CD4-positive, alpha-beta T cell treated with Interleukin-1 beta for 1 hour (primary cell): Measurements from ENCODE around the gene ELMO1.

Source experiments
- DNase-seq, 2 donors: peaks; one replicate each; pipeline ENCODE4 v3.0.0-alpha.2; 2020 to 2022

Gene ELMO1

GRCh38 chr7:37040330-37040729, 408.3 kb downstream of the ELMO1 start:
- DNase-seq: no peak

DNA sequence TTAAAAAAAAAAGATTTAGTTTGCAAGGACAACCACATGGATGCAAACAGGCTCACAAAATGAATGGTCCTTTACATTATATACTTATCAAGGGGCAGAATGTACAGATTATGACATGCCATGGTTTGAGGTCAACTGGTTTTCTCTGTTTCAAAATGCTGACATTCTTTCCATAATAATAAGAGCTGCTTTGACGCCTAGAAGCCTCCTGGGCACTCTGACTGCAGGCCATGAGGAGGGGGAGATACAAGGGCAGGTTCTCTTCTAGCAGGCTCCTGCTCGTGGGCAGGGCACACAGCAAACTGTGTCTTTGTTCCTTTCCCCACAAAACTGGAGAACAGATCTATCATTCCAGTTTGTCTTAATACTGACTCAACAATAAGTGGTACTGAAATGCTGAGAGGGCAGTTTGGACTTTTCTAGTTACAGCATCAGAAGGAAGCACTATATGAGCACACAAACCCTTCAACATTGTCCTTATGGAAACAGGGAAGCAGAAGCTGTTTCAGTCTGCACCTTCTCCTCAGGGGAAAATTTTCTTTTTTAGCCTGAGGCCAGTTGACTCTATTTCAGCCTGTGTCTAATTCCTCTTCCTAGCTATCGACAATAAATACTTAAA, 409.4 kb downstream of the ELMO1 start:
- no peak for DNase-seq

- no peak for DNase-seq
Measured at GRCh38 chr7:37038706-37039105, 410.0 kb downstream of the ELMO1 start.

DNA sequence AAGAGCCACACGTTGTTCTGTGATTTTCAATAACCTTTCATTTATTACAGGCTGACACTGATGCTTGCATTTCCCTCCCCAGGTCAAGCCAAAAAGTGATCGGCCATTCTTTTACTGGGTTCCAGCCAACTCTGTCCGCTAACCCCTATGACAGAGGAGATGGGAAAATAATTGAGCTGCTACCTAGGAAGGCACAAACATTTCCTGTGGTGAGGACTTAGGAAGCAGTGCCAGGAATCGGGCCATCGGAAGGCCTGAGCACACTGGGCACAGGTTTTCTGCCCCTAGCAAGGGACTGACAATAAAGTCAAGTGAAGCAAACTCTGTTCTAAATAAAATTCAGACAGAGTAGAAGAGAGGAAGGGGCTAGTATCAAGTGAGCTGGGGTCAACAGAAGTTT, 411.4 kb downstream of the ELMO1 start:
- DNase-seq: no peak

- DNase-seq: no peak
Measured at GRCh38 chr7:37035631-37036030, 413.0 kb downstream of the ELMO1 start.

DNA sequence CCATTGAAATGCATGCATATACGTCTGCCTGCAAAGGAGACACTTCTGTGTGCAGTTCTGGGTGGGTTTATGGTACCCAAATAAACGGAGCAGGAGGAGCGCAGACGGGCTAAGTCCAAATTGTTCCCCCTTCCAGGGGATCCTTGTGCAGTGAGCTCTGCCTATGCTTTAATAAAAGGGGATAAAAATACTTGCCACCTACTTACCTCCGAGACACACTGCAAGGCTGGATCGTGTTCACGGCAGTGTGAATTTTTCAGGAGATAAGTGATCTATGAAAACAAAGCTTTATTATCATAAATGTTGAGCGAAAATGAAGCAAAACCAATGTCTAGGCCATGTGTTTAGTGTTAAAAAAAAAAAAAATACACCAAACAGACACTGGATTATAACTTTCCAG, 415.5 kb downstream of the ELMO1 start:
- no peak for DNase-seq

- no peak for DNase-seq
Measured at GRCh38 chr7:37032258-37032601, 416.4 kb downstream of the ELMO1 start.

DNA sequence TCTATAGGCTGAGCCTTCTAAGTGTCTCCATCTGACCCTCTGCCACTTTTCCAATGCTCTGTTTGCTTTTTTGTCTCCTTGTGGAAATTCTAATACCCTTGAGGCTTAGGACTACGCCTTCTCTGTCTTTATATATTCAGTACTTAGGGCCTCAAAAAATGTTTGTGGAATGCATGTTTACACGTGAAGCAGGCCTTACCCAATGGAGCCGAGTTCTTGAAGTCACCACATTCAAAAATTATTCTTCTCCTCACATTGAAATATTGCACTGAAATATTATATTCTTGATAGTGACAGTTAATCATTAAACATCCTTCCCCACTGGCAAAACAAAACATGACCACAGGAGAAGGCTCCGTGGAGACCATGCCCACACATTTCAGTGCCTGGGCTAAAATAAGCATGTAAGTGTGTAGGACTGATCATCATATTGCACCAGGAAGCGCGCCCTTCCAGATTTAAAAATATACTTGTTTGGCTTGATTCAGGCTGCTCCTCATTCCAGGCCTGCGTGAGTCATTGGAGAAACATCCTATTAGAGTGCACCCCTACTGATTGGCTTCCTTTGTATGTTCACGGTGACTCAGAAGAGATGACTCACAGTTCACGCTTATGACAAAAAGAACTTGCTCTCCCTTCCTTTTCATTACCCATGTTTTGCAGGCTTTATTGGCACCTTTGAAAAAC, 416.9 kb downstream of the ELMO1 start:
- DNase-seq: peak in 1 of 2 donors; percentile 32

- DNase-seq: no peak
Measured at GRCh38 chr7:37028909-37029440, 419.7 kb downstream of the ELMO1 start.

DNA sequence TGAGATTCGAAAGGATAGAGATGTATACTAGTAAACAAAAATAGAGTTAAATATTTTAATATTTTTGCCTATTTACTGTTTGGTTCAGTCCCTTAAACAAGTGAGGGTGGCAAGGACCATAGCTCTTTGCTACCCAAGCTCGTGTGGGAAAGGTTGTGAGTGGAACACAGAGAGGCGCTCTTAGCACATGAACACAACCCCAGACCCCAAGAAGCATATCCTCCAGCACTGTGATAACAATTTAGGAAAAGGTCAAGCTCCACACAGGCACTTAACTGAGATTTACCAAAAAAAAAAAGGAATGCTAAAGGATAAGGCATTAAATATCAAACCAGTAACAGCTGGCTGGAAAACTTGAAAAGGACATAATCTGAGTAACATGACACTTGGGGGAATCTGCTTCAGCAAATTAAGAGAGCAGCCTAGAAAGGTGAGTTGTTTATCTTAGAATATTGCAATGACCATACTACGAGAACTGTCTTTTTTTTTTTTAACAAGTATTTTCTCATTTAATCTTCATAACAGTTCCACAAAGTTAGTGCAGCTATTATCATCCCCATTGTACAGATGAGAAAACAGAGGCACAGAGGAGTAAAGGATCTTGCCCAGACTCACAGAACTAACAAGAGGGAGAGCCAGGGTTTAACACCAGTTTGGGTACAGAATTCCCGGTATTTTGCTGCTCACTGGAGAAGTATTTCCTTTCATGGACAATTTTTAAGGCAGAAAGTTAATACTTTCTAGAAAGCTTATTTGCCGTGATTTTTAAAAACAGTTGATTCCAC, 420.9 kb downstream of the ELMO1 start:
- DNase-seq: no peak

DNA sequence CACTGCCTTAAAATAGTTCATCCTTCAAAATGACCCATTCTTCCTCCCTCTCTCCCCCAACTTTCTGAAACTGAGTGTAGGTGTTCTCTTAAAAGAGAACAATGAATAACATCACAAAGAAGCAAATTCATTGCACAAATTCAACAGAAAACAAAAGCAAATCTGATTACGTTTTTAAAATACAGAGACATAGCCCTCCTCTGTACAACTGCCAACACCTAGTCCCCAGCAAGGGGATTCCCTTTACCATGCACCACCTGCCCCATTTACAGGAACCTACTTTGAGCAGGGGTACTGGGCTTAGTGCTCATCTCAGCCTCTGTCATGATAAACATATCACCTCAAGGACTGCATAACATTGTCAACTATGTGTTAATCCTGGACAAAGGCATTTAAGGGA, 421.6 kb downstream of the ELMO1 start:
- no peak for DNase-seq

DNA sequence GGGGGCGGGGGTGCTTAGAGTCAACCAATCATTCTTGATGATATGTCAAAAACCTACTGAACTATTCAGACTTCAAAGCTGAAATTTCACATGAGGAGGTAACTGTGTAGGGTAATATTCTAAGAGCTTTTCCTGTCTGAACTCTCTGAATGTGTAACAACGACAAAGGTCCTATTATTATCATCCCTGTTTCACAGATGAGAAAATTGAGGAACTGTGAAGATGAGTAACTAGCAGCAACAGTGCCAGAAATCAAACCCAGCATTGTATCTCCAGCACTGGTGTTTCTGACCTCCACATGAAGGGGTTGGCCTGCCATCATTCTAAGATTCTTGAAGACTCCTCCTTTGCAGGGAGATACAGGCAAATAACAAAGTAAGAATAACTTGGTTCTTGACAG, 429.7 kb downstream of the ELMO1 start:
- no peak for DNase-seq

- no peak for DNase-seq
Measured at GRCh38 chr7:37016064-37016878, 432.4 kb downstream of the ELMO1 start.

DNA sequence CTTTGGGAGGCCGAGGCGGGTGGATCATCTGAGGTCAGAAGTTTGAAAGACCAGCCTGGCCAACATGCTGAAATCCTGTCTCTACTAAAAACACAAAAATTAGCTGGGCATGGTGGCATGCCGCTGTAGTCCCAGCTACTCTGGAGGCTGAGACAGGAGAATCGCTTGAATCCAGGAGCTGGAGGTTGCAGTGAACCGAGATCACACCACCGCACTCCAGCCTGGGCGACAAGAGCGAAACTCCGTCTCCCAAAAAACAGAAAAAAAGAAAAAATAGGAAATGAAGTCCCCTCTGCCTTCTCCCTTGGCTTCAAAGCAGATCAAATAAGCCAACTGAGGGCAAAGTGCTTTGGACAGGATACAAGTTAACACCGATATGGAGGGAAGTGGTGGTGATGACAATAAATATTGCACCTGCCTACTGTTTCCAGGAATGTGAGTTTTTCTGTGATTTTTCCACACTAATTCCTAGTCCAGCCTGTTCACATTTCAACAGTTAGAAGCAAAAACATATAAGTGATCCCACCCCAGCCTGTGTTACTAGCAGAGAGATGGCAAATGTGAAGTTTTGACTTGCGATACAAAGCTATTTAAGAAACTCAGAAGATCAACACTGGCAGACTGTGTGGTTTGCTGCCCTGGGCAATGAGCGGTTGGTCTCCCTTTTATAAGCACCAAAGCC, 433.2 kb downstream of the ELMO1 start:
- DNase-seq: no peak

DNA sequence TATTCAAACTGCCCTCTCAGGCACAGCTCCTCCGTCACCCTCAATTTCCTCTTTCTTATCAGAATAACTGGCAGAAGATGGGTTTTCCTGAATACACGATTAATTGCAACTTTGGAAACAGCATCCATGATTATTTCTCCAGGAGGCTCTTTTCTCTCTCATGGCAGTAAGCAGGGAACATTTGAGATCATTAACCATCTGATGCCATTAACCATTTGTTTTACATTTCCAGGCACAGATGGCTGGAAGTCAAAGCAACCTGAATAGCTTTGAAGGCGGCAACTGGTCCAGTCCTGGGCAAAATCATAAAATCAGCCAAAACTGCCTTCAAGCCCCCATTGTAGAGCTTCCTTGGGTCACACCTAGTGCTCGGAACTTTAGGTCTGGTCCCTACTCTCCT, 434.9 kb downstream of the ELMO1 start:
- no peak for DNase-seq

DNA sequence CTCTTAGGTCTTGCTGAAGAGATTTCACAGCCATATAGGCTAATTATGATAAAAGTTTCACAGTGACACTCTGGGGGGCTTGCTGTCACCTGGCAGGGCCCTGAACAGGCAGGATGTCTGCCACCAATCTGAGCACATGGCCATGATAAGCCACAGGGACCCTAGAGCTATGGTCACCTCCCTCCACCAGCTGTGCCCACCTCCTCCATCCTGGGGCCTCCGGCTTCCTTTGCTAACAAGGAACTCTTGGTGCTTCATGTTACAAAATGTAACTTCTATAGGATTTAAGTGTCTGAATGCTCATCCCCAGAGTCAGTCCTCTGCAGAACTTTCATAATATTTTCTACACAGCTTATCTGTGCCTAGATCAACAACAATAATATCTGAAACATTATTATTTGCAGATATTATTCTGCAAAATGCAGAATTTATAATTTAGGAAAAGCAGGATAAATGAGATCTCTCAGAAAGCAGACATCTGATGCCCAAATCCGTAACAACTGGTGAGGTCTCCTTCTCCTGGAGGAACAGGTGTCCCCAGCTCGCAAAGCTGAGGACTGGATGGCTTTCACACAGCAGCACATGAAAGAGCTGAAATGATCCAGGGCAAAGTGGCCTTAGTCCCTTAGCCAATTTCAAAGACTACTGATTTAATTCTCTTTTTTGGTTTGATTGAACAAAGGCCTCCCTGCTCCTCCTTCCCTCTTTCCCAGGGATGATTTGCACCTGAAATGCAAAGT, 437.3 kb downstream of the ELMO1 start:
- DNase-seq: no peak

DNA sequence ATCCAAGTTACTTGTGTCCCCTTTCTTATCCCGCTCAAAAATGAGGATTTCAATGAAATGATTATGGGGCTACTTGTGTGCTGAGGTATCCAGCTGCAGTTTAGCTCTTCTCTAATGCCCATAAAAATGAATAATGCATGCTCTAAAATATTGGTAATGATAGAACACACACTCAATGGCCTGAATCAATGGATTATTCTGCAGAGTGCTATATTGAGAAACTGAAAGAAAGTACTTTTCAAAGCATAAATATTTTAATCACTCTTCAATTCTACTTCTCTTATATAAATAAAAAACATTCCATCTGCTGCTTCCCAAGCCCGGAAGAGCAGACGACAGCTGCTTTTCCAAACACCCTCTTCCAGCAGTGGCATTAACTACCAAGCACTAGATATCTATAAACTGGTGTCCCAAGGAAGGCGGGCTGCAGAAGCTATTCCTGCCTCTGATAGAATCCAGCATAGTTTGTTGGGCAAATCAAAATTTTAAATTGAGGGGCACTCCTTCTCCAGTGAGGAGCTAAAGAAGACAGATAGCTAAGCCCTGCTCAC, 439.5 kb downstream of the ELMO1 start:
- no peak for DNase-seq

DNA sequence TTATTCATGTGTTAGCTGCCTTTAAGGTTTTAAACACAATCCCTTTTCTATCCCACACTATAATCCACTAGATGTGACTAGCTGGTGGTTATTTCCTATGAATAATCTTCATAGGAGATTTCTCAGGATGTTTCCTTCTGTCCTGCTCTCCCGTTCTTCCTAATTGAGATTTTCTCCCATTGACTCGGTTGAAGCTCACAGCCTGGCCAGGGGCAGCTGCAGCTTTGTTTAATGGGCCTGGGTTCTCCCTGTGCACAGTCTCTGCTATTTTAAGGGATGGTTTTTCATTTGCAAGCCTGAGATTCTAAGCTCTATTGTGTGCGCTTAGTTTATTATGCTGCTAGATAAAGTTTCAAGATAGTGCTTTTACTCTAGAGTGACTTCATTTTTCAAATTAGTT, 441.0 kb downstream of the ELMO1 start:
- DNase-seq: no peak

- DNase-seq: no peak
Measured at GRCh38 chr7:37007268-37007667, 441.4 kb downstream of the ELMO1 start.

- DNase-seq: no peak
Measured at GRCh38 chr7:37006764-37007163, 441.9 kb downstream of the ELMO1 start.

- DNase-seq: no peak
Measured at GRCh38 chr7:37000511-37000910, 448.2 kb downstream of the ELMO1 start.
